Measurements from ENCODE around the gene SLC25A45.

Gene SLC25A45

GRCh38 chr11:65382033-65382803, at the start of gene SLC25A45:
SLC25A45 (minus strand) TSS chr11:65382646; CDS start chr11:65381951, 695 bp downstream.
- in situ Hi-C loops (cut with HindIII; ENCODE audit: low sequenced_read_pairs) = no loop called here

- in situ Hi-C loops (cut with HindIII; ENCODE audit: low sequenced_read_pairs) = no loop called here
These were observed 49.1 kb upstream of the SLC25A45 start for GRCh38 chr11:65431451-65432099.

- in situ Hi-C loops (cut with HindIII; ENCODE audit: low sequenced_read_pairs) = no loop called here
These were observed 48.2 kb upstream of the SLC25A45 start for GRCh38 chr11:65430406-65431217.

- in situ Hi-C loops (cut with HindIII; ENCODE audit: low sequenced_read_pairs) = no loop called here
These were observed 47.4 kb upstream of the SLC25A45 start for GRCh38 chr11:65429724-65430405.

GRCh38 chr11:65429068-65429681, 46.7 kb upstream of the SLC25A45 start:
- in situ Hi-C loops (cut with HindIII; ENCODE audit: low sequenced_read_pairs) = no loop called here

- in situ Hi-C loops (cut with HindIII; ENCODE audit: low sequenced_read_pairs) = no loop called here
These were observed 46.2 kb upstream of the SLC25A45 start for GRCh38 chr11:65428578-65429067.

GRCh38 chr11:65427691-65428577, 45.5 kb upstream of the SLC25A45 start:
- in situ Hi-C loops (cut with HindIII; ENCODE audit: low sequenced_read_pairs) = no loop called here

GRCh38 chr11:65426839-65427690, 44.6 kb upstream of the SLC25A45 start:
- in situ Hi-C loops (cut with HindIII; ENCODE audit: low sequenced_read_pairs) = no loop called here

- in situ Hi-C loops (cut with HindIII; ENCODE audit: low sequenced_read_pairs) = no loop called here
These were observed 43.8 kb upstream of the SLC25A45 start for GRCh38 chr11:65425971-65426838.

GRCh38 chr11:65425105-65425970, 42.9 kb upstream of the SLC25A45 start:
- in situ Hi-C loops (cut with HindIII; ENCODE audit: low sequenced_read_pairs) = no loop called here

- in situ Hi-C loops (cut with HindIII; ENCODE audit: low sequenced_read_pairs) = loop anchor here (5.0 kb wide), 1 partner anchor 73 kb away; the partner anchor contains the start of gene MALAT1
These were observed 42.0 kb upstream of the SLC25A45 start for GRCh38 chr11:65424205-65425104.

GRCh38 chr11:65423516-65424204, 41.2 kb upstream of the SLC25A45 start:
- in situ Hi-C loops (cut with HindIII; ENCODE audit: low sequenced_read_pairs) = loop anchor here (5.0 kb wide), 1 partner anchor 74 kb away; the partner anchor contains the start of gene MALAT1

- in situ Hi-C loops (cut with HindIII; ENCODE audit: low sequenced_read_pairs) = loop anchor here (5.0 kb wide), 1 partner anchor 74 kb away; the partner anchor contains the start of gene MALAT1
These were observed 40.4 kb upstream of the SLC25A45 start, which contains the start of gene NEAT1 for GRCh38 chr11:65422633-65423515. NEAT1 (plus strand) TSS chr11:65422798.
